HEK293T (cell line): ENCODE measurements around the gene RP9.

Experiments used
- CTCF ChIA-PET: fragments of 350-600 bp; formaldehyde crosslinking; extraction: SDS; loops from one replicate; lab custom pipeline; 2021; ENCODE audit warnings: antibody characterized with exemption, inconsistent platforms; lab: Yijun Ruan, JAX
- POLR2A ChIA-PET: fragments of 350-600 bp; formaldehyde crosslinking; extraction: SDS; loops from one replicate; lab custom pipeline; 2020; ENCODE audit warnings: antibody characterized with exemption, inconsistent platforms; lab: Yijun Ruan, JAX
- DNase-seq: peaks from one replicate; pipeline ENCODE4 v3.0.0; 2012; ENCODE audit warnings: mixed read lengths; ENCODE audit errors: extremely low spot score
- ARNT ChIP-seq: fragments of 450-650 bp; IDR thresholded peaks from 2 replicates; pipeline ENCODE4 v1.6.1; 2017; ENCODE audit warnings: mild to moderate bottlenecking
- BHLHE40 ChIP-seq: fragments of 450-650 bp; IDR thresholded peaks from 2 replicates; pipeline ENCODE4 v1.6.1; 2016; ENCODE audit warnings: mild to moderate bottlenecking, moderate library complexity, borderline replicate concordance
- CTBP1 ChIP-seq: fragments of 450-650 bp; IDR thresholded peaks from 2 replicates; pipeline ENCODE4 v1.6.1; 2016; ENCODE audit warnings: borderline replicate concordance
- ELF4 ChIP-seq: fragments of 450-650 bp; IDR thresholded peaks from 2 replicates; pipeline ENCODE4 v1.6.1; 2017; ENCODE audit warnings: antibody characterized with exemption
- FOXA1 ChIP-seq: fragments of 450-650 bp; IDR thresholded peaks from 2 replicates; pipeline ENCODE4 v1.6.1; 2016; ENCODE audit warnings: mild to moderate bottlenecking
- FOXK2 ChIP-seq: fragments of 450-650 bp; IDR thresholded peaks from 2 replicates; pipeline ENCODE4 v1.6.1; 2016; ENCODE audit warnings: mild to moderate bottlenecking
- FOXM1 ChIP-seq: fragments of 450-650 bp; IDR thresholded peaks from 2 replicates; pipeline ENCODE4 v1.6.1; 2017; ENCODE audit warnings: mild to moderate bottlenecking, borderline replicate concordance
- HDGF ChIP-seq: fragments of 450-650 bp; IDR thresholded peaks from 2 replicates; pipeline ENCODE4 v1.6.1; 2017; ENCODE audit warnings: antibody characterized with exemption, borderline replicate concordance
- L3MBTL2 ChIP-seq: fragments of 450-650 bp; conservative IDR thresholded peaks from 2 replicates; pipeline ENCODE4 v1.6.1; 2016; ENCODE audit warnings: mild to moderate bottlenecking
- LEF1 ChIP-seq: fragments of 450-650 bp; IDR thresholded peaks from 2 replicates; pipeline ENCODE4 v1.6.1; 2017; ENCODE audit warnings: mild to moderate bottlenecking, borderline replicate concordance
- NFRKB ChIP-seq: fragments of 450-650 bp; IDR thresholded peaks from 2 replicates; pipeline ENCODE4 v1.6.1; 2016; ENCODE audit warnings: mild to moderate bottlenecking, moderate library complexity
- PKNOX1 ChIP-seq: fragments of 450-650 bp; IDR thresholded peaks from 2 replicates; pipeline ENCODE4 v1.6.1; 2016
- SP1 ChIP-seq: fragments of 450-650 bp; IDR thresholded peaks from 2 replicates; pipeline ENCODE4 v1.6.1; 2017
- SUZ12 ChIP-seq: fragments of 450-650 bp; IDR thresholded peaks from 2 replicates; pipeline ENCODE4 v1.6.1; 2016; ENCODE audit warnings: mild to moderate bottlenecking
- TARDBP ChIP-seq: fragments of 450-650 bp; IDR thresholded peaks from 2 replicates; pipeline ENCODE4 v1.6.1; 2016
- ZNF384 ChIP-seq: fragments of 450-650 bp; IDR thresholded peaks from 2 replicates; pipeline ENCODE4 v1.6.1; 2016

The RP9 gene

GRCh38 chr7:33087858-33088257 is 21.3 kb downstream of the RP9 start:
- TF ChIP-seq NFRKB (no peak), FOXA1 (no peak), ZNF384 (no peak), FOXK2 (no peak), TARDBP (no peak), SUZ12 (no peak), PKNOX1 (no peak), L3MBTL2 (no peak), FOXM1 (no peak), LEF1 (no peak), SP1 (no peak), ARNT (no peak), HDGF (no peak)
- CTCF ChIA-PET = interaction anchor here (0.6 kb wide), 1 partner anchor 986 kb away, joined by 3 read pairs; no protein-coding TSS in a partner anchor
- POLR2A ChIA-PET = no interaction called here
- DNase-seq = no peak

GRCh38 chr7:33087356-33087755 is 21.8 kb downstream of the RP9 start:
- POLR2A ChIA-PET = no interaction called here
- CTCF ChIA-PET = no interaction called here
- DNase-seq = no peak
- TF ChIP-seq HDGF (no peak), L3MBTL2 (no peak)

- DNase-seq = no peak
- ChIA-PET POLR2A (interaction anchor here (1.3 kb wide), 1 partner anchor 17 kb away, joined by 3 read pairs; the partner anchor contains the start of gene NT5C3A), CTCF (no interaction called here)
- TF ChIP-seq ZNF384 = no peak
- TF ChIP-seq FOXA1 = no peak
- TF ChIP-seq HDGF = no peak
- TF ChIP-seq ELF4 = no peak
- TF ChIP-seq FOXM1 = no peak
- TF ChIP-seq L3MBTL2 = no peak
- no peak for TF ChIP-seq TARDBP
- TF ChIP-seq BHLHE40 = no peak
- TF ChIP-seq ARNT = no peak
- no peak for TF ChIP-seq NFRKB
- no peak for TF ChIP-seq CTBP1
- no peak for TF ChIP-seq FOXK2
- no peak for TF ChIP-seq PKNOX1
- TF ChIP-seq SP1 = no peak
- no peak for TF ChIP-seq SUZ12
These were observed 29.2 kb downstream of the RP9 start for GRCh38 chr7:33079763-33080690.

GRCh38 chr7:33079096-33079495 is 30.1 kb downstream of the RP9 start:
- POLR2A ChIA-PET = no interaction called here
- CTCF ChIA-PET = no interaction called here
- no peak for DNase-seq
- no peak for TF ChIP-seq NFRKB
- TF ChIP-seq LEF1 = no peak

- POLR2A ChIA-PET = interaction anchor here (1.8 kb wide), 1 partner anchor 14 kb away, joined by 7 read pairs; the partner anchor contains the start of gene NT5C3A
- TF ChIP-seq ELF4 = no peak
- TF ChIP-seq L3MBTL2 = no peak
- TF ChIP-seq ZNF384 = no peak
These were observed 32.5 kb downstream of the RP9 start for GRCh38 chr7:33076737-33077136.

GRCh38 chr7:33075818-33076518 is 33.2 kb downstream of the RP9 start:
- TF ChIP-seq PKNOX1 = no peak
- TF ChIP-seq ZNF384 = no peak
- TF ChIP-seq L3MBTL2 = no peak
- ChIA-PET POLR2A (interaction anchor here (1.7 kb wide), 1 partner anchor 13 kb away, joined by 9 read pairs; the partner anchor contains the start of gene NT5C3A), CTCF (no interaction called here)

More at GRCh38 chr7:33076737-33077136, 32.5 kb downstream of the RP9 start:
- DNase-seq = no peak
- CTCF ChIA-PET = no interaction called here

More at GRCh38 chr7:33075818-33076518, 33.2 kb downstream of the RP9 start:
- no peak for DNase-seq
